Motor neuron (in vitro differentiated cells): Measurements from ENCODE around the gene VDR. TPM values are rescaled to one million over a fixed set of nuclear protein-coding genes. Genes with fewer than 3 reads are reported as not detected.

Experiments used
- ATAC-seq, 8 experiments: fragments of 200-7000 bp; cut with Tn5 transposase; replicated peaks in 6 of 8; 2 replicates each; pipeline ENCODE4 v1.8.0; 2021; ENCODE audit warnings: mild to moderate bottlenecking in 8 of 8, moderate library complexity in 8 of 8
- H3K27ac ChIP-seq, 2 donors: fragments of 250-450 bp; sonication (Bioruptor Pico); 2 replicates each; pipeline ENCODE4 v1.9.0; 2021; ENCODE audit warnings: antibody characterized with exemption in 2 of 2, mild to moderate bottlenecking in 2 of 2, moderate library complexity in 1 of 2
- H3K4me1 ChIP-seq, 2 donors: fragments of 250-450 bp; sonication (Bioruptor Pico); replicated peaks in 1 of 2; 2 replicates each; pipeline ENCODE4 v1.6.1; 2021; ENCODE audit warnings: antibody characterized with exemption in 2 of 2, mild to moderate bottlenecking in 2 of 2, moderate library complexity in 1 of 2
- H3K4me3 ChIP-seq, 5 donors: fragments of 250-450 bp; sonication (Bioruptor Pico); 2 replicates each; pipeline ENCODE4 v1.9.0; 2021; ENCODE audit warnings: antibody characterized with exemption in 5 of 5, mild to moderate bottlenecking in 5 of 5, moderate library complexity in 4 of 5
- WGBS, 10 experiments: fragments of 450-650 bp; shearing (Covaris generic); methylation state at CpG; one replicate each; pipeline ENCODE4 v1.0.0; 2022; 5-methylcytosine and 5-hydroxymethylcytosine counted together
- in situ Hi-C, 9 experiments: fragments of 400-800 bp; cut with MboI; loops; one replicate each; pipeline ENCODE4 v1.15.0; 2021; ENCODE audit warnings: low sequenced_read_pairs in 9 of 9, low pct_unique_long_range_greater_than_20kb in 2 of 9; ENCODE audit not compliant: unreplicated experiment in 9 of 9
- total RNA-seq, 8 experiments: library from RNA; unstranded; fragments of 300-600 nt; gene quantifications; 2 replicates each; pipeline versions ENCODE4 v1.2.3 to v1.2.4, GENCODE V29; 2022

Gene VDR
- total RNA-seq, 8 experiments from 2014 or later, result 0.08 to 70.8 (median 0.87) TPM

DNA sequence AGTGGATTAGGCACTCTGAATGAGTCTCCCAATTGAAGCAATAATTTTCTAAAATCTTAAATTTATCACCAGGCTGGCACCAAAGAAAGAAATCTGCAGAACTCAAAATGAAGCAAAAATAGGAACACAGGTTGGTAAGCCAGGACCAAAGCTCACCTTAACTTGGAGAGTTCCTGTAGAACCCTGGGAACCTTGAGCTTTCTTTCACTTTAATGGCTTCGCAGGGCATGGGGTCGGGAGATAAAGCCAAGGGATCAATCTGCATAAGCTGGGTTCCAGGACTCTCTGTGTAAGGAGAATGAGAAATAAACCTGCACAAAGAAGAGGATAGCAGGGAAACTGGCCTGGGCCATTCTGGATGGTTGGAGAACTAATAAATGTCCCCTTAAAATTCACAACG, 8.3 kb upstream of the VDR start:
- Histone ChIP-seq H3K4me1 (no peaks in the 10 kb centered on the region), H3K27ac (no peak overlapping the region), H3K4me3 (no peak overlapping the region)
- WGBS, 10 experiments, result 21 to 100% (median 43%) methylated on average over 1 to 3 of the region's 3 CpGs; no CpG with 5 or more reads in 1 of the 10 experiments
- in situ Hi-C loops, result no loop called here
- ATAC-seq, result no peak

DNA sequence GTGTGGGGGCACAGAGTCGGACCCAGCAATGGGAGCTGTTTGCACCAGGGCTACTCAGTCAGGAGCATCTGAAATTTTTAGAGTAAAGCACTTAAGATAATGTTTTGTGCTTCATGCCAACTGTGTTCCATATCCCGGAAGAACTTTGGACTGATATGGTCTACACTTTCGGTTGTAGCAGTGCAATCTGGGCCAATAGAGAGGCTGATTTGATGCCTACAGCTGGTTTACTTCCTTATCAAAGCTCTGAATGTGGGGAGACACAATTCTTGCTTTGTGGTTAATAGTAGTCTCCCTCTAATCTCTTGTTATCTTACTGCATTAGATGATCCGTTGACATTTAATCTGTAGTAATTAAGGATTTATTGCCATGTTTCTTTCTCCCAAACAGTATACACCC, 7.8 kb upstream of the VDR start:
- Histone ChIP-seq H3K27ac (no peak overlapping the region), H3K4me1 (no peaks in the 10 kb centered on the region), H3K4me3 (no peak overlapping the region)
- in situ Hi-C loops, result no loop called here
- ATAC-seq, result no peak
- WGBS, 10 experiments, result 35 to 100% (median 80%) methylated on average over 1 to 4 of the region's 4 CpGs

DNA sequence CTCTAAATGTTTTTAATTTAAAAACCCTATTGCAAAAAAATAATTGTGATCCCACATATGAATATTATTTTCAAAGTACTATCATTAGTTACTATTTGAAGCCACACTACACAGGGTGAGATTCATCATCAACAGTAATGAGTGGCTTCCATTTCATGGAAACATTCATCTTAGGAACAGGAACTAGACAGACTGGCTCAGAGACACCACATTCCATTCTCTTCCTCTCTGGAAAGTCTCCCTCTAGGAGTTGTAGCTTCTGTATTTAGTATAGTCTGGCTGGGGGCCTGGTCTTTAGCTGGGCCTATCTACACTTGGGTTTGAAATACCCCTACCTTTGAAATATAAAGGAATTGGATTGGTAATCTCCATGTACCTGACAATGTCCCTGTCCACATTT, 6.2 kb upstream of the VDR start:
- no peaks in the 10 kb centered on the region for H3K4me1 ChIP-seq
- in situ Hi-C loops, result no loop called here
- no peak overlapping the region for H3K4me3 ChIP-seq
- no peak overlapping the region for H3K27ac ChIP-seq
- no peak for ATAC-seq

DNA sequence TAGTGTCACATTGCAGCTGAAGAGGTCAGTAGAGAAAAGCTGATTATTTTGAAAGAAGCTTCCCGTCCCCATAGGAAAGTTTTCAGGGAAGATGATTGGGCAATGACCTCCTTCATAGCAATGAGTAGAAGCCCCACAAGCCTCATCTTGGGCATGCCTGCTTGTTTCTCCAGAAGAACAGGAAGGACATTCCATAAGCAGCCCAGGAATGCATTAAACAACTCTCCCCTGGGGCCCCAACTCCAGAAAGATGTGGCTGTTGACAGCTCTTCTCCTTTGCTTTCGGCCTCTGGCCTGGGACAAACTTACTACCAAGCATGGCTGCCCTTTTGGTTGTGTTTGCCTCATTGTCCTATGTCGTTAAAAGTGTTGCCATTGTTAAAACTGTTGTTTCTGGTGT, 5.7 kb upstream of the VDR start:
- Histone ChIP-seq H3K27ac (no peak overlapping the region), H3K4me1 (no peaks in the 10 kb centered on the region), H3K4me3 (no peak overlapping the region)
- 67 to 80% (median 76%) methylated on average over 1 to 3 of the region's 3 CpGs; no CpG with 5 or more reads in 5 of the 10 experiments for WGBS, 10 experiments
- in situ Hi-C loops, result no loop called here
- no peak for ATAC-seq

- no peaks in the 10 kb centered on the region for H3K4me1 ChIP-seq
- in situ Hi-C loops, result loop anchor here in 1 of 9 experiments (10.0 kb wide), 1 partner anchor 45 kb away; no protein-coding TSS in a partner anchor
- no peak for ATAC-seq
- WGBS, 10 experiments, result 20 to 86% (median 56%) methylated on average over 1 to 3 of the region's 4 CpGs; no CpG with 5 or more reads in 7 of the 10 experiments
- H3K4me3 ChIP-seq, result no peak overlapping the region
- no peak overlapping the region for H3K27ac ChIP-seq
These were observed 5.2 kb upstream of the VDR start for GRCh38 chr12:47909839-47910465.

DNA sequence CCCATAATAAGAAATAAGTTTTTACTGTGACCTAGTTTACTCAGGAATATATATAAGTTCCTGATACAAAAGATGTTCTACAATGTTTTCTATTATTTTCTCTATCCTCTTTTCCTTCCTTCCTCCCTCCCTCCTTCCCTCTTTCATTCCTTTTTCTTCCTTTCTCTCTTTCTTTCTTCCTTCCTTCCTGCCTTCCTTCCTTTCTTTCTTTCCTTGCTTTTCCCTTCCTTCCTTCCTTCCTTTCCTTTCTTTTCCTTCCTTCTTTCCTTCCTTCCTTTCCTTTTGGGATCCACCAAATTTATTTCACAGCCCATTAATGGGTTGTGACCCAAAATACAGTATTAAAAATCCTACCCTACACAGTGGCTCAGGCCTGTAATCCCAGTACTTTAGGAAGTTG, 3.9 kb upstream of the VDR start:
- no peak for ATAC-seq
- no peak overlapping the region for H3K27ac ChIP-seq
- no peak overlapping the region for H3K4me3 ChIP-seq
- in situ Hi-C loops, result loop anchor here in 1 of 9 experiments (10.0 kb wide), 1 partner anchor 46 kb away; no protein-coding TSS in a partner anchor
- no peaks in the 10 kb centered on the region for H3K4me1 ChIP-seq

GRCh38 chr12:47907851-47908454, 3.2 kb upstream of the VDR start:
- Histone ChIP-seq H3K4me1 (no peaks in the 10 kb centered on the region), H3K27ac (no peak overlapping the region), H3K4me3 (no peak overlapping the region)
- no peak for ATAC-seq
- 29 to 67% (median 40%) methylated on average over 1 to 4 of the region's 4 CpGs for WGBS, 10 experiments
- in situ Hi-C loops, result loop anchor here in 1 of 9 experiments (10.0 kb wide), 1 partner anchor 47 kb away; no protein-coding TSS in a partner anchor

DNA sequence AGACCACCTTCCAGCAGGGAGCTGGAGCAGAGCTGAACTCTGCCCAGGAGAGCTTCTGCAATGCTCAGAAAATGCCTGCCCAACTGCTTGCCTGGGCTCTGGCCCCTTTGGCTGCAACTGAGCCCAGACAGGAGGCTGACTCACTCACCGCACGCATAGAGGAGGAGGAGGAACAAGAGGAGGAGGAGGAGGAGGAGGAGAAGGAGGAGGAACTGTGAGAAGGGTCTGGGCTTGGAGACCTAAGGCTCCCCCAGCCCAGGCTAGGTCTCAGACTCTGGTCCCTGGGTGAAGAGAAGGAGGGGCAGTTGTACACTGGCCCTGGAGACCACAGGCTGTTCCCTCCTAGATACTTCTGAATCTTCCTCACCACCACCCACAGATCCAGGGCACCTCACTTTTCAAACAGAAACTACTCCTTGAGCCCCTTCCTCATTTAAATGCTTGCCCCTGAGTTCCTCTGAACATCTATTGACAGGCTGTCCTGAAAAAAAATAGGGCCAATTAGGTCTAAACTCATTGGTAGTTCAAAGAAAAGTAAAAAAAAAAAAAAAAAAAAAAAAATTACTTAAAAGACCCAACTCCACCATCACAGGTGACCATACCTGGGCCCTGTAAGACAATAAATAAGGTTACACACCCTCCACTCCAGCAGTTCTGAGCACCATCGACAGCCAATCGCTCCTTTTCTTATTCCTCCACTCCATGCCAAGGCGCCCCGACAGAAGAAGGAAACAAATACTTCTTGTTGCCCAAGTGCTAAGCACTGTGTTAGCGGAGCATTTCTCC, 674 bp downstream of the VDR start:
- Histone ChIP-seq H3K4me1 (no peaks in the 10 kb centered on the region), H3K4me3 (peak overlapping the region; percentile 39 to 61 (median 45)), H3K27ac (no peak overlapping the region)
- 0 to 23% (median 6%) methylated on average over 1 to 5 of the region's 7 CpGs; no CpG with 5 or more reads in 4 of the 10 experiments for WGBS, 10 experiments
- in situ Hi-C loops, result loop anchor here in 1 of 9 experiments (10.0 kb wide), 1 partner anchor 51 kb away; no protein-coding TSS in a partner anchor
- peak in 3 of 8 experiments; percentile 2 to 53 (median 50) for ATAC-seq

DNA sequence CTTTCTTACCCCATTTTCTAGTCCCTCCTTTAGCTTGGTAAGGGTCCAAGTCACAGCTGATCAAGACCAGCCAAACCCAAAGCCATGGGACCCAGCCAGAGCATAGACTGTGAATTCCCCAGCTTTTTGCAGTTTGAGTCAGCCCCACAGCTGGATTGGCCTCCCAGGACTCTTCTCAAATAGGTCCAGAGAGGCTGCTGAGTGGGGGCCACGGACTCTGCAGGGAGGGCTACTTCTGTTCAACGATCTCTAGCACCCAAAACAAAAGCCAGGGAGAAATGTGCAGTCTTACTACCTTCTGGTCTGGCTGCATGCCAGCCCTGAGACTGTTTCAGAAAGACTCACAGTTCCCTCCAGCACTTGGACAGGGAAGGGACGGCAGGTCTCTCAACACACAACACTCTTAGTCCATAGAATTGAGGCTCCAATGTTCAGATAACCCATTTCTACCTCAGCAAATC, 1.6 kb downstream of the VDR start:
- in situ Hi-C loops, result loop anchor here in 1 of 9 experiments (10.0 kb wide), 1 partner anchor 52 kb away; no protein-coding TSS in a partner anchor
- peak in 1 of 8 experiments; percentile 2 for ATAC-seq
- no peak overlapping the region for H3K4me3 ChIP-seq

DNA sequence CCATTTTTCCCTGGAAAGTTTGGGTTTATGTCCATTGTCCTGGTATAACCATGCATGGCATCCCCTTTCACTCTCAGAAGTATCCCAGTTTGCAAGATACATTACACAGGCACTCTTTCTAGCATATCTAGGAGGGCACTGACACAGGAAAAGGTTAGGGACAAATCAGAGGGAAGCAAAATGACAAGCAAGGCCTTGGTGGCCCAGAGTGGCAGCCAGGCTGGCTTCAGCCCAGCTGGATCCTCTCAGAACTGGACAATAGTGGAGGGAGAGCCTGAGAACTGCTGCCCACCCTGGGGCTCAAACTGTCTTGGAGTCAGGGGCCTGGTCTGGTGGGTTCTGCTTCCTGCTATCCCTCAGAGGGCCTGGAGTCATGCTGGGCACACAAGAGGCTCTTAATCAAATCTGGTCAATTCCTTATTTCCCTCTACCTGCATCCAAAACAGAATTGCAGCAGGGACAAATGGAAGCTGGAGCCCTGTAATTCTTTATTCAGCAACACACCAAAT, 2.6 kb downstream of the VDR start:
- no peak overlapping the region for H3K27ac ChIP-seq
- H3K4me3 ChIP-seq, result no peak overlapping the region
- H3K4me1 ChIP-seq, result no peaks in the 10 kb centered on the region
- in situ Hi-C loops, result loop anchor here in 1 of 9 experiments (10.0 kb wide), 1 partner anchor 53 kb away; no protein-coding TSS in a partner anchor
- no peak for ATAC-seq

More for the DNA sequence above, 1.6 kb downstream of the VDR start:
- WGBS, 10 experiments, result 0 to 67% (median 40%) methylated on average over 1 to 2 of the region's 3 CpGs; no CpG with 5 or more reads in 5 of the 10 experiments
- Histone ChIP-seq H3K4me1 (no peaks in the 10 kb centered on the region), H3K27ac (no peak overlapping the region)

GRCh38 chr12:47901718-47902093, 3.1 kb downstream of the VDR start:
- in situ Hi-C loops, result loop anchor here in 1 of 9 experiments (10.0 kb wide), 1 partner anchor 53 kb away; no protein-coding TSS in a partner anchor
- no peaks in the 10 kb centered on the region for H3K4me1 ChIP-seq
- 40 to 100% (median 74%) methylated on average over 1 to 4 of the region's 6 CpGs; no CpG with 5 or more reads in 2 of the 10 experiments for WGBS, 10 experiments
- no peak overlapping the region for H3K4me3 ChIP-seq
- no peak for ATAC-seq
- no peak overlapping the region for H3K27ac ChIP-seq

- H3K27ac ChIP-seq, result no peak overlapping the region
- ATAC-seq, result no peak
- no peaks in the 10 kb centered on the region for H3K4me1 ChIP-seq
- H3K4me3 ChIP-seq, result no peak overlapping the region
- in situ Hi-C loops, result loop anchor here in 1 of 9 experiments (10.0 kb wide), 1 partner anchor 54 kb away; no protein-coding TSS in a partner anchor
- WGBS, 10 experiments, result 43 to 100% (median 90%) methylated on average over 1 to 3 of the region's 10 CpGs; no CpG with 5 or more reads in 2 of the 10 experiments
These were observed 3.6 kb downstream of the VDR start for GRCh38 chr12:47901063-47901717.
